Measurements from ENCODE around the gene PTPRF.

Gene PTPRF

DNA sequence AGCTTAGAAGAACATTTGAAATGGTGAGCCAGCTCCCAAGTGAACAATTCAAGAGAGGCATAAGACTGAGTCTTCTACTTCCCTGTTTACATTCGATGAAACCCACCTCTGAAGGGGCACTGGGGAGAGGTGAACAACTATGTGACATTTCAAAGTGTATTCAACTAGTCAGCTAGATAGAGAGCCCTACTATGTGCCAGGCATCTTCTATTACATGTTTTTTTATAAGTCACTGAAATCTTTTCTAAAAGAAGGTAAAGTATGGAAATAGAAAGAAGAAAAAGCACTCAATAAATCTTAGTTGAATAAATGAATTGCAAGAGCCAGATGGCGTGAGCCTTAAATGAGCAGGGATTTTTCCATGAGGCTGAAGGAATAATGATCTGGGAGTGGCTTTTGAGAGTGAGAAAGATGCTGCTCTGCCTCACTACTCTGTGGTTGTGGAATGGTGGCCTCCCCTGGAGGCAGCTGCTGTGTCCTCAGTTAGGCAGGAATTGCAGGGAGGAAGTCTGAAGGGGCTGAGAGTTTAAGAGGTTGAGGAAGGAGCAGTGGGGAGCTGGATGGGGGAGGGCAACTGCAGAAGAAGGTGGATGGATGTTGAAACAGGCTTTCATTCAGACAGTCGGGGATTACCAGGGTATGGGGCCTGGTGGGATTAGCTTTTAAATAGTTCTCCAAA lies 10.4 kb upstream of the PTPRF start:
- TF ChIP-seq NFIC (IDR thresholded peaks at IDR 0.05) (no peak), FOXM1 (IDR thresholded peaks at IDR 0.05; ENCODE audit: borderline replicate concordance, low read depth) (no peak), TAF1 (IDR thresholded peaks at IDR 0.05; ENCODE audit: low read depth) (no peak), EP300 (IDR thresholded peaks at IDR 0.05; ENCODE audit: borderline replicate concordance) (no peak), ZBTB7A (IDR thresholded peaks at IDR 0.05; ENCODE audit: low read depth) (no peak), YY1 (IDR thresholded peaks at IDR 0.05; ENCODE audit: low read depth) (no peak), CREB1 (IDR thresholded peaks at IDR 0.05; ENCODE audit: low read depth) (no peak), TCF12 (IDR thresholded peaks at IDR 0.05; ENCODE audit: low read depth) (no peak), EGR1 (IDR thresholded peaks at IDR 0.05) (no peak), CEBPB (IDR thresholded peaks at IDR 0.05) (no peak), TEAD4 (IDR thresholded peaks at IDR 0.05) (no peak), RAD21 (IDR thresholded peaks at IDR 0.05; ENCODE audit: low read depth) (no peak)
- TF ChIP-seq, protein P1, sequence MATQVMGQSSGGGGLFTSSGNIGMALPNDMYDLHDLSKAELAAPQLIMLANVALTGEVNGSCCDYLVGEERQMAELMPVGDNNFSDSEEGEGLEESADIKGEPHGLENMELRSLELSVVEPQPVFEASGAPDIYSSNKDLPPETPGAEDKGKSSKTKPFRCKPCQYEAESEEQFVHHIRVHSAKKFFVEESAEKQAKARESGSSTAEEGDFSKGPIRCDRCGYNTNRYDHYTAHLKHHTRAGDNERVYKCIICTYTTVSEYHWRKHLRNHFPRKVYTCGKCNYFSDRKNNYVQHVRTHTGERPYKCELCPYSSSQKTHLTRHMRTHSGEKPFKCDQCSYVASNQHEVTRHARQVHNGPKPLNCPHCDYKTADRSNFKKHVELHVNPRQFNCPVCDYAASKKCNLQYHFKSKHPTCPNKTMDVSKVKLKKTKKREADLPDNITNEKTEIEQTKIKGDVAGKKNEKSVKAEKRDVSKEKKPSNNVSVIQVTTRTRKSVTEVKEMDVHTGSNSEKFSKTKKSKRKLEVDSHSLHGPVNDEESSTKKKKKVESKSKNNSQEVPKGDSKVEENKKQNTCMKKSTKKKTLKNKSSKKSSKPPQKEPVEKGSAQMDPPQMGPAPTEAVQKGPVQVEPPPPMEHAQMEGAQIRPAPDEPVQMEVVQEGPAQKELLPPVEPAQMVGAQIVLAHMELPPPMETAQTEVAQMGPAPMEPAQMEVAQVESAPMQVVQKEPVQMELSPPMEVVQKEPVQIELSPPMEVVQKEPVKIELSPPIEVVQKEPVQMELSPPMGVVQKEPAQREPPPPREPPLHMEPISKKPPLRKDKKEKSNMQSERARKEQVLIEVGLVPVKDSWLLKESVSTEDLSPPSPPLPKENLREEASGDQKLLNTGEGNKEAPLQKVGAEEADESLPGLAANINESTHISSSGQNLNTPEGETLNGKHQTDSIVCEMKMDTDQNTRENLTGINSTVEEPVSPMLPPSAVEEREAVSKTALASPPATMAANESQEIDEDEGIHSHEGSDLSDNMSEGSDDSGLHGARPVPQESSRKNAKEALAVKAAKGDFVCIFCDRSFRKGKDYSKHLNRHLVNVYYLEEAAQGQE (IDR thresholded peaks at IDR 0.05; ENCODE audit: low read depth), result no peak
- TF ChIP-seq, protein P2, sequence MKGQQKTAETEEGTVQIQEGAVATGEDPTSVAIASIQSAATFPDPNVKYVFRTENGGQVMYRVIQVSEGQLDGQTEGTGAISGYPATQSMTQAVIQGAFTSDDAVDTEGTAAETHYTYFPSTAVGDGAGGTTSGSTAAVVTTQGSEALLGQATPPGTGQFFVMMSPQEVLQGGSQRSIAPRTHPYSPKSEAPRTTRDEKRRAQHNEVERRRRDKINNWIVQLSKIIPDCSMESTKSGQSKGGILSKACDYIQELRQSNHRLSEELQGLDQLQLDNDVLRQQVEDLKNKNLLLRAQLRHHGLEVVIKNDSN (IDR thresholded peaks at IDR 0.05), result no peak
- TF ChIP-seq, protein P3, sequence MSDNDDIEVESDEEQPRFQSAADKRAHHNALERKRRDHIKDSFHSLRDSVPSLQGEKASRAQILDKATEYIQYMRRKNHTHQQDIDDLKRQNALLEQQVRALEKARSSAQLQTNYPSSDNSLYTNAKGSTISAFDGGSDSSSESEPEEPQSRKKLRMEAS (IDR thresholded peaks at IDR 0.05), result no peak

DNA sequence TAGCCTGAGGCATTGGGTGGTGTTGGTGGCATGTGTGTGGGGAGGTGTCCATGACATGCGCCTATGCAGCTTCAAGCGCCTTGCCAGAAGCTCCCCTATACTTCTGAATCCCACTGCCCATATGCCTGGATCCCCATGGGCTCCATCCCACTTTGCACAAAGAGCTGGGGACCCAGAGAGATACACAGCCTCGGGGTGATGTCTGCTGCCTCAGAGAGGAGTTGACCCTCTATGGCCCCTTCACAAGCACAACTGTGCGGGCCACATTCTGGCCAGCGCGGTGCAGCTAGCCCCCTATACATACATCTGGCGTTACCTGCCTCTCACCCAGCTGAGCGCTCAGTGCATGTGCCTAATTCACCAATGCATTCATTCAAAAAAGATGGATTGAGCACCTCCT lies 9.6 kb upstream of the PTPRF start:
- TF ChIP-seq ZBTB7A (IDR thresholded peaks at IDR 0.05; ENCODE audit: low read depth), result no peak
- TF ChIP-seq YY1 (IDR thresholded peaks at IDR 0.05; ENCODE audit: low read depth), result no peak

DNA sequence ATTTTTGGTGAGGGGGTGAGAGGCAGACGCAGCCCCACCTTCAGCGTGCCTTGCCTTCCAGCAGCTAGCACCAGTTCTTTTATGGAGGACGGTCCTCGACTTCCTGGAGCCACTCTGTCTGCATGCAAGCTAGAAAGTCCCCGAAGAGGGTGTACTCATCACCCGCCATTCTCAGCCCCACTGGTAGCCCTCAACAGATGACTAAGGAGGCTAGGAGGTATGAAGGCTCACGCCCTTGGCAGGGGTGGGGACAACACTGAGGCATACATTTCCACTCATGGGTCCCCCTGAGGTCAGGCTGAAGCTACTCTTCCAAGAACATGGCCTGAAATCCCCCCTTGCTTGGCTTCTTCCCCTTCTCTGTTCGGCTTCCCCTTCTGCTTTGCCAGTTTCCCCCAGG lies 8.9 kb upstream of the PTPRF start:
- TF ChIP-seq TAF1 (IDR thresholded peaks at IDR 0.05; ENCODE audit: low read depth), result no peak
- no peak for TF ChIP-seq NFIC (IDR thresholded peaks at IDR 0.05)
- no peak for TF ChIP-seq FOXM1 (IDR thresholded peaks at IDR 0.05; ENCODE audit: borderline replicate concordance, low read depth)
- TF ChIP-seq, protein P1 (IDR thresholded peaks at IDR 0.05; ENCODE audit: low read depth), result no peak
- no peak for TF ChIP-seq EP300 (IDR thresholded peaks at IDR 0.05; ENCODE audit: borderline replicate concordance)
- no peak for TF ChIP-seq RAD21 (IDR thresholded peaks at IDR 0.05; ENCODE audit: low read depth)
- TF ChIP-seq, protein P3 (IDR thresholded peaks at IDR 0.05), result no peak
- TF ChIP-seq, protein P2 (IDR thresholded peaks at IDR 0.05), result no peak
- TF ChIP-seq CEBPB (IDR thresholded peaks at IDR 0.05), result no peak
- TF ChIP-seq CREB1 (IDR thresholded peaks at IDR 0.05; ENCODE audit: low read depth), result no peak
- no peak for TF ChIP-seq TCF12 (IDR thresholded peaks at IDR 0.05; ENCODE audit: low read depth)
- no peak for TF ChIP-seq TEAD4 (IDR thresholded peaks at IDR 0.05)
- no peak for TF ChIP-seq ZBTB7A (IDR thresholded peaks at IDR 0.05; ENCODE audit: low read depth)
- TF ChIP-seq YY1 (IDR thresholded peaks at IDR 0.05; ENCODE audit: low read depth), result no peak
- TF ChIP-seq EGR1 (IDR thresholded peaks at IDR 0.05), result no peak

DNA sequence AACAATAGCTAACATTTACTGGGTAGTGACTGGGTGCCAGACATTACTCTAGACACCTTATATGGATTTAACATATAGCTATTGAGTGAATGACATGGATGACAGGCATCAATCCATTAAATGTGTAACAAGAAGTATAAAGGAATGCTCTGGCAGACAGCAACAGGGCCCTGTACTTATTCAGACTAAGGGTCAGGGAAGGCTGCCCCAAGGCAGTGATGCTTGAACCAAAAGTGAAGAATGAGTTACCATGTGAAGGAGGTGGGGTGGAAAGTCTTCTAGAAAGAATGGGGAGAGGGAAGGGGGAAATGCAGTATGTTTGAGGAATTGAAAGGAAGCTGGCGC lies 8.3 kb upstream of the PTPRF start:
- TF ChIP-seq ZBTB7A (IDR thresholded peaks at IDR 0.05; ENCODE audit: low read depth), result no peak
- TF ChIP-seq, protein P1 (IDR thresholded peaks at IDR 0.05; ENCODE audit: low read depth), result no peak
- TF ChIP-seq RAD21 (IDR thresholded peaks at IDR 0.05; ENCODE audit: low read depth), result no peak
- TF ChIP-seq TAF1 (IDR thresholded peaks at IDR 0.05; ENCODE audit: low read depth), result no peak
- no peak for TF ChIP-seq YY1 (IDR thresholded peaks at IDR 0.05; ENCODE audit: low read depth)
- no peak for TF ChIP-seq TCF12 (IDR thresholded peaks at IDR 0.05; ENCODE audit: low read depth)
- no peak for TF ChIP-seq NFIC (IDR thresholded peaks at IDR 0.05)
- TF ChIP-seq, protein P3 (IDR thresholded peaks at IDR 0.05), result no peak
- TF ChIP-seq CEBPB (IDR thresholded peaks at IDR 0.05), result no peak
- TF ChIP-seq, protein P2 (IDR thresholded peaks at IDR 0.05), result no peak
